WTC11 (cell line): ENCODE results near the gene S100A5. TPM values are rescaled to one million over a fixed set of nuclear protein-coding genes. Genes with fewer than 3 reads are reported as not detected.

Source experiments
- ATAC-seq: fragments of 200-7000 bp; cut with Tn5 transposase; 2 replicates; pipeline ENCODE4 v1.10.0; 2021; ENCODE audit warnings: mild to moderate bottlenecking, moderate library complexity
- CTCF ChIA-PET: fragments of 300-600 bp; sonication (Branson Sonifier 250); formaldehyde crosslinking; loops from one replicate; lab custom pipeline; 2021; ENCODE audit warnings: antibody characterized with exemption; lab: Charles Lee
- POLR2A ChIA-PET: fragments of 350-600 bp; sonication (Branson Sonifier 250); formaldehyde crosslinking; loops from one replicate; lab custom pipeline; 2021; ENCODE audit warnings: antibody characterized with exemption; lab: Charles Lee
- DNase-seq: peaks from one replicate; pipeline ENCODE4 v3.0.0; 2021; ENCODE audit warnings: low spot score
- H3K27ac Mint-ChIP-seq: 2 replicates; pipeline ENCODE4 v1.8.0; 2021; ENCODE audit warnings: mixed read lengths
- H3K27me3 Mint-ChIP-seq: 2 replicates; pipeline ENCODE4 v1.8.0; 2021; ENCODE audit warnings: low read depth, mild to moderate bottlenecking, moderate library complexity, mixed read lengths
- H3K36me3 Mint-ChIP-seq: 2 replicates; pipeline ENCODE4 v1.8.0; 2021; ENCODE audit warnings: mixed read lengths
- H3K4me1 Mint-ChIP-seq: 2 replicates; pipeline ENCODE4 v1.8.0; 2022; ENCODE audit warnings: mixed read lengths
- H3K4me3 Mint-ChIP-seq: 2 replicates; pipeline ENCODE4 v1.8.0; 2021; ENCODE audit warnings: mild to moderate bottlenecking, moderate library complexity, mixed read lengths
- H3K9me3 Mint-ChIP-seq: 2 replicates; pipeline ENCODE4 v1.8.0; 2021; ENCODE audit warnings: mixed read lengths
- CBFB ChIP-seq: sonication (generic); formaldehyde crosslinking; IDR thresholded peaks from 2 replicates; pipeline ENCODE4 v1.8.1; 2022; ENCODE audit warnings: mild to moderate bottlenecking, low read depth, missing genetic modification reagents
- ELF4 ChIP-seq: sonication (generic); formaldehyde crosslinking; IDR thresholded peaks from 2 replicates; pipeline ENCODE4 v1.8.1; 2022; ENCODE audit warnings: low read depth, mild to moderate bottlenecking, moderate library complexity, missing genetic modification reagents
- EMX1 ChIP-seq: fragments of 250-450 bp; sonication (Bioruptor Pico); IDR thresholded peaks from 2 replicates; pipeline ENCODE4 v1.8.0; 2021; ENCODE audit warnings: mild to moderate bottlenecking
- FOXJ3 ChIP-seq: sonication (generic); formaldehyde crosslinking; IDR thresholded peaks from 2 replicates; pipeline ENCODE4 v1.9.0; 2021; ENCODE audit warnings: missing genetic modification reagents, mild to moderate bottlenecking, borderline replicate concordance
- FOXP1 ChIP-seq: sonication (generic); formaldehyde crosslinking; IDR thresholded peaks from 2 replicates; pipeline ENCODE4 v1.8.0; 2022; ENCODE audit warnings: missing genetic modification reagents, mild to moderate bottlenecking, moderate library complexity, borderline replicate concordance
- HMGA2 ChIP-seq: fragments of 250-450 bp; sonication (Bioruptor Pico); IDR thresholded peaks from 2 replicates; pipeline ENCODE4 v1.4.0; 2021; ENCODE audit warnings: mild to moderate bottlenecking, moderate library complexity
- IRF2 ChIP-seq: sonication (generic); formaldehyde crosslinking; IDR thresholded peaks from 2 replicates; pipeline ENCODE4 v1.8.0; 2022; ENCODE audit warnings: low read depth, missing genetic modification reagents, borderline replicate concordance
- KAT7 ChIP-seq: sonication (generic); formaldehyde crosslinking; IDR thresholded peaks from 2 replicates; pipeline ENCODE4 v1.8.1; 2023; ENCODE audit warnings: missing genetic modification reagents, mild to moderate bottlenecking, borderline replicate concordance
- SMAD3 ChIP-seq: sonication (generic); formaldehyde crosslinking; IDR thresholded peaks from 2 replicates; pipeline ENCODE4 v1.8.0; 2022; ENCODE audit warnings: missing genetic modification reagents, mild to moderate bottlenecking, borderline replicate concordance
- TEAD4 ChIP-seq: sonication (generic); formaldehyde crosslinking; IDR thresholded peaks from 2 replicates; pipeline ENCODE4 v1.8.0; 2022; ENCODE audit warnings: mild to moderate bottlenecking, missing genetic modification reagents
- ZNF232 ChIP-seq: sonication (generic); formaldehyde crosslinking; IDR thresholded peaks from 2 replicates; pipeline ENCODE4 v1.8.0; 2022; ENCODE audit warnings: mild to moderate bottlenecking, missing genetic modification reagents
- ZNF671 ChIP-seq: fragments of 250-450 bp; sonication (Bioruptor Pico); IDR thresholded peaks from 2 replicates; pipeline ENCODE4 v1.8.0; 2021; ENCODE audit warnings: mild to moderate bottlenecking
- total RNA-seq: library from RNA; stranded (reverse); gene quantifications from 3 replicates; pipeline ENCODE4 v1.2.3, GENCODE V29; 2021
- TF ChIP-seq, protein P1 (sequence below): sonication (generic); formaldehyde crosslinking; IDR thresholded peaks from 2 replicates; pipeline ENCODE4 v1.8.1; 2023; ENCODE audit warnings: mild to moderate bottlenecking, missing genetic modification reagents, moderate library complexity
- TF ChIP-seq, protein P2 (sequence below): fragments of 250-450 bp; sonication (Bioruptor Pico); IDR thresholded peaks from 2 replicates; pipeline ENCODE4 v1.9.0; 2021; ENCODE audit warnings: mild to moderate bottlenecking
- TF ChIP-seq, protein P3 (sequence below): sonication (generic); formaldehyde crosslinking; IDR thresholded peaks from 2 replicates; pipeline ENCODE4 v1.8.1; 2023; ENCODE audit warnings: mild to moderate bottlenecking, missing genetic modification reagents, borderline replicate concordance
- TF ChIP-seq, protein P4 (sequence below): sonication (generic); formaldehyde crosslinking; IDR thresholded peaks from 2 replicates; pipeline ENCODE4 v1.8.1; 2023; ENCODE audit warnings: mild to moderate bottlenecking, missing genetic modification reagents, moderate library complexity
- TF ChIP-seq, protein P5 (sequence below): fragments of 250-450 bp; sonication (Bioruptor Pico); IDR thresholded peaks from 2 replicates; pipeline ENCODE4 v1.9.0; 2021; ENCODE audit warnings: mild to moderate bottlenecking, borderline replicate concordance

S100A5 gene
- total RNA-seq, 1 experiment from 2014 or later, result not detected

DNA sequence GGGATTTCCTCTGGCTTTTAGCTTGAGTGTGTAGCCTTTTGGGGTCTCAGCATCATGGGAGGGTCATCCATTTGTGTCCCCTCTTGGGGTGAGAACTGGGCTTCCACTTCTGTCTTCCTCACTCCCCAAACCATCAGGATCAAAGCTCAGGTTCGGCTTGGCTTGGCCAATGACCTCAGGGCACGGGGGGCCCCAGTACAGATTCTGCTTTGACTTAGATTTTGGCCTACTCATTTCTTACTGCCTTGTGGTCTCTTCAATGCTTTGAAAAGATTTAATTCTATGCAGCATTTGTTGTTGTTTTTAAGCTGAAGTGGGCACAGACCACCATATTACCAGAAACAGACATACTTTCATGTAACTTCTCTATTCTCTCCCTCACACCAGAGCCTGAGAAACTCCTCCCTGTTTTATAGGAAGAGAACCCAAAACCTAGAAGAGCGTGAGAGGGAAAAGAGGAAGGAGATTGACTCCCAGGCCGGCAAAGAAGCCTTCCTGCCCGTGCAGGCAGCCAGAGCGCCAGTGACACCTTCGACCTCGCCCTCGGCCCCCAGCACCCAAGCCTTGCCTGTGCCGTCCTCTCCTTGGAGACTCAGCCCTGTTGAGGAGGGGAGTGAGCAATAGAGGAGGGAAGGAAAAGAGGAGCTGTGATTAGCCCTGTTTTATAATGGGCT lies 10.2 kb upstream of the S100A5 start (continued):
- TF ChIP-seq, protein P1, sequence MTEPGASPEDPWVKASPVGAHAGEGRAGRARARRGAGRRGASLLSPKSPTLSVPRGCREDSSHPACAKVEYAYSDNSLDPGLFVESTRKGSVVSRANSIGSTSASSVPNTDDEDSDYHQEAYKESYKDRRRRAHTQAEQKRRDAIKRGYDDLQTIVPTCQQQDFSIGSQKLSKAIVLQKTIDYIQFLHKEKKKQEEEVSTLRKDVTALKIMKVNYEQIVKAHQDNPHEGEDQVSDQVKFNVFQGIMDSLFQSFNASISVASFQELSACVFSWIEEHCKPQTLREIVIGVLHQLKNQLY (CRISPR knock-in tag), result no peak
- TF ChIP-seq, protein P2, sequence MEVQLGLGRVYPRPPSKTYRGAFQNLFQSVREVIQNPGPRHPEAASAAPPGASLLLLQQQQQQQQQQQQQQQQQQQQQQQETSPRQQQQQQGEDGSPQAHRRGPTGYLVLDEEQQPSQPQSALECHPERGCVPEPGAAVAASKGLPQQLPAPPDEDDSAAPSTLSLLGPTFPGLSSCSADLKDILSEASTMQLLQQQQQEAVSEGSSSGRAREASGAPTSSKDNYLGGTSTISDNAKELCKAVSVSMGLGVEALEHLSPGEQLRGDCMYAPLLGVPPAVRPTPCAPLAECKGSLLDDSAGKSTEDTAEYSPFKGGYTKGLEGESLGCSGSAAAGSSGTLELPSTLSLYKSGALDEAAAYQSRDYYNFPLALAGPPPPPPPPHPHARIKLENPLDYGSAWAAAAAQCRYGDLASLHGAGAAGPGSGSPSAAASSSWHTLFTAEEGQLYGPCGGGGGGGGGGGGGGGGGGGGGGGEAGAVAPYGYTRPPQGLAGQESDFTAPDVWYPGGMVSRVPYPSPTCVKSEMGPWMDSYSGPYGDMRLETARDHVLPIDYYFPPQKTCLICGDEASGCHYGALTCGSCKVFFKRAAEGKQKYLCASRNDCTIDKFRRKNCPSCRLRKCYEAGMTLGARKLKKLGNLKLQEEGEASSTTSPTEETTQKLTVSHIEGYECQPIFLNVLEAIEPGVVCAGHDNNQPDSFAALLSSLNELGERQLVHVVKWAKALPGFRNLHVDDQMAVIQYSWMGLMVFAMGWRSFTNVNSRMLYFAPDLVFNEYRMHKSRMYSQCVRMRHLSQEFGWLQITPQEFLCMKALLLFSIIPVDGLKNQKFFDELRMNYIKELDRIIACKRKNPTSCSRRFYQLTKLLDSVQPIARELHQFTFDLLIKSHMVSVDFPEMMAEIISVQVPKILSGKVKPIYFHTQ (CRISPR knock-in tag), result no peak

DNA sequence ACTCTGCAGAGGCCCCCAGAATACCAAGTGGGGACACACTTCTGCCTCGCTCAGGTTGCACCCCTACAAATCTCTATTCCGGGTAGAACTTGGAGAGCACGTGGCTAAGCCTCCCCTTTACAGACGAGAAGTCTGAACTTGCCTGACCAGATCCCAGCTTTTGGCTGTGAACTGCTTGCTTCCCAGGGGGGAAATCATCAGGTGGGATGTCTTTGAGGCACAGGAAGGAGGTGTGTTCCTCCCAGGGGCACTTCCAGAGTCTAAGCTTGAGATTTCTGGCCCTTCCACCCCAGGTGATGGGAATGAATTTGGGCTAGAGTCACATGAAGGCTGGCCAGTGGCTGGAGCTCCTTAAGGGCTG lies 9.6 kb upstream of the S100A5 start:
- no peak for ATAC-seq
- Mint-ChIP-seq H3K27me3 (no peaks in the 10 kb centered on the region; the same call in 1 of the 2 replicates), H3K4me3 (no peak overlapping the region), H3K4me1 (peaks cover 54% of the 10 kb centered on the region), H3K36me3 (no peaks in the 10 kb centered on the region), H3K27ac (no peak overlapping the region), H3K9me3 (no peaks in the 10 kb centered on the region)
- DNase-seq, result no peak
- CTCF ChIA-PET, result interaction anchor here (0.7 to 5.7 kb wide), 10 partner anchors 10 to 150 kb away, joined by 3 to 52 read pairs (median 4); partner anchors contain the start of genes S100A13, S100A16 and S100A5
- POLR2A ChIA-PET, result no interaction called here
- TF ChIP-seq IRF2 (CRISPR knock-in tag) (no peak), EMX1 (no peak), HMGA2 (no peak), FOXP1 (CRISPR knock-in tag) (no peak), FOXJ3 (CRISPR knock-in tag) (no peak), KAT7 (CRISPR knock-in tag) (no peak), CBFB (CRISPR knock-in tag) (no peak), SMAD3 (CRISPR knock-in tag) (no peak), ZNF232 (CRISPR knock-in tag) (no peak), ZNF671 (CRISPR knock-in tag) (no peak), TEAD4 (CRISPR knock-in tag) (no peak), ELF4 (CRISPR knock-in tag) (no peak)
- TF ChIP-seq, protein P3, sequence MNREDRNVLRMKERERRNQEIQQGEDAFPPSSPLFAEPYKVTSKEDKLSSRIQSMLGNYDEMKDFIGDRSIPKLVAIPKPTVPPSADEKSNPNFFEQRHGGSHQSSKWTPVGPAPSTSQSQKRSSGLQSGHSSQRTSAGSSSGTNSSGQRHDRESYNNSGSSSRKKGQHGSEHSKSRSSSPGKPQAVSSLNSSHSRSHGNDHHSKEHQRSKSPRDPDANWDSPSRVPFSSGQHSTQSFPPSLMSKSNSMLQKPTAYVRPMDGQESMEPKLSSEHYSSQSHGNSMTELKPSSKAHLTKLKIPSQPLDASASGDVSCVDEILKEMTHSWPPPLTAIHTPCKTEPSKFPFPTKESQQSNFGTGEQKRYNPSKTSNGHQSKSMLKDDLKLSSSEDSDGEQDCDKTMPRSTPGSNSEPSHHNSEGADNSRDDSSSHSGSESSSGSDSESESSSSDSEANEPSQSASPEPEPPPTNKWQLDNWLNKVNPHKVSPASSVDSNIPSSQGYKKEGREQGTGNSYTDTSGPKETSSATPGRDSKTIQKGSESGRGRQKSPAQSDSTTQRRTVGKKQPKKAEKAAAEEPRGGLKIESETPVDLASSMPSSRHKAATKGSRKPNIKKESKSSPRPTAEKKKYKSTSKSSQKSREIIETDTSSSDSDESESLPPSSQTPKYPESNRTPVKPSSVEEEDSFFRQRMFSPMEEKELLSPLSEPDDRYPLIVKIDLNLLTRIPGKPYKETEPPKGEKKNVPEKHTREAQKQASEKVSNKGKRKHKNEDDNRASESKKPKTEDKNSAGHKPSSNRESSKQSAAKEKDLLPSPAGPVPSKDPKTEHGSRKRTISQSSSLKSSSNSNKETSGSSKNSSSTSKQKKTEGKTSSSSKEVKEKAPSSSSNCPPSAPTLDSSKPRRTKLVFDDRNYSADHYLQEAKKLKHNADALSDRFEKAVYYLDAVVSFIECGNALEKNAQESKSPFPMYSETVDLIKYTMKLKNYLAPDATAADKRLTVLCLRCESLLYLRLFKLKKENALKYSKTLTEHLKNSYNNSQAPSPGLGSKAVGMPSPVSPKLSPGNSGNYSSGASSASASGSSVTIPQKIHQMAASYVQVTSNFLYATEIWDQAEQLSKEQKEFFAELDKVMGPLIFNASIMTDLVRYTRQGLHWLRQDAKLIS (CRISPR knock-in tag), result no peak
- TF ChIP-seq, protein P4, sequence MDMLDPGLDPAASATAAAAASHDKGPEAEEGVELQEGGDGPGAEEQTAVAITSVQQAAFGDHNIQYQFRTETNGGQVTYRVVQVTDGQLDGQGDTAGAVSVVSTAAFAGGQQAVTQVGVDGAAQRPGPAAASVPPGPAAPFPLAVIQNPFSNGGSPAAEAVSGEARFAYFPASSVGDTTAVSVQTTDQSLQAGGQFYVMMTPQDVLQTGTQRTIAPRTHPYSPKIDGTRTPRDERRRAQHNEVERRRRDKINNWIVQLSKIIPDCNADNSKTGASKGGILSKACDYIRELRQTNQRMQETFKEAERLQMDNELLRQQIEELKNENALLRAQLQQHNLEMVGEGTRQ (CRISPR knock-in tag), result no peak
- TF ChIP-seq, protein P5, sequence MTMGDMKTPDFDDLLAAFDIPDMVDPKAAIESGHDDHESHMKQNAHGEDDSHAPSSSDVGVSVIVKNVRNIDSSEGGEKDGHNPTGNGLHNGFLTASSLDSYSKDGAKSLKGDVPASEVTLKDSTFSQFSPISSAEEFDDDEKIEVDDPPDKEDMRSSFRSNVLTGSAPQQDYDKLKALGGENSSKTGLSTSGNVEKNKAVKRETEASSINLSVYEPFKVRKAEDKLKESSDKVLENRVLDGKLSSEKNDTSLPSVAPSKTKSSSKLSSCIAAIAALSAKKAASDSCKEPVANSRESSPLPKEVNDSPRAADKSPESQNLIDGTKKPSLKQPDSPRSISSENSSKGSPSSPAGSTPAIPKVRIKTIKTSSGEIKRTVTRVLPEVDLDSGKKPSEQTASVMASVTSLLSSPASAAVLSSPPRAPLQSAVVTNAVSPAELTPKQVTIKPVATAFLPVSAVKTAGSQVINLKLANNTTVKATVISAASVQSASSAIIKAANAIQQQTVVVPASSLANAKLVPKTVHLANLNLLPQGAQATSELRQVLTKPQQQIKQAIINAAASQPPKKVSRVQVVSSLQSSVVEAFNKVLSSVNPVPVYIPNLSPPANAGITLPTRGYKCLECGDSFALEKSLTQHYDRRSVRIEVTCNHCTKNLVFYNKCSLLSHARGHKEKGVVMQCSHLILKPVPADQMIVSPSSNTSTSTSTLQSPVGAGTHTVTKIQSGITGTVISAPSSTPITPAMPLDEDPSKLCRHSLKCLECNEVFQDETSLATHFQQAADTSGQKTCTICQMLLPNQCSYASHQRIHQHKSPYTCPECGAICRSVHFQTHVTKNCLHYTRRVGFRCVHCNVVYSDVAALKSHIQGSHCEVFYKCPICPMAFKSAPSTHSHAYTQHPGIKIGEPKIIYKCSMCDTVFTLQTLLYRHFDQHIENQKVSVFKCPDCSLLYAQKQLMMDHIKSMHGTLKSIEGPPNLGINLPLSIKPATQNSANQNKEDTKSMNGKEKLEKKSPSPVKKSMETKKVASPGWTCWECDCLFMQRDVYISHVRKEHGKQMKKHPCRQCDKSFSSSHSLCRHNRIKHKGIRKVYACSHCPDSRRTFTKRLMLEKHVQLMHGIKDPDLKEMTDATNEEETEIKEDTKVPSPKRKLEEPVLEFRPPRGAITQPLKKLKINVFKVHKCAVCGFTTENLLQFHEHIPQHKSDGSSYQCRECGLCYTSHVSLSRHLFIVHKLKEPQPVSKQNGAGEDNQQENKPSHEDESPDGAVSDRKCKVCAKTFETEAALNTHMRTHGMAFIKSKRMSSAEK (CRISPR knock-in tag), result no peak
